SU-DHL-6 (cell line): ENCODE data around the gene GPD2.
"Not testable (repeated sequence)": the region's sequence is repeated elsewhere in the genome, so short reads cannot be mapped to it uniquely, and the experiment has no call there.

Experiments
- CTCF ChIP-seq: fragments of 200-600 bp; sonication (generic); IDR thresholded peaks from one replicate; pipeline ENCODE4 v1.5.1; 2017; ENCODE audit warnings: antibody characterized with exemption, mild to moderate bottlenecking, low read length, moderate library complexity; ENCODE audit not compliant: insufficient read depth, poor library complexity, severe bottlenecking
- EZH2phosphoT487 ChIP-seq: fragments of 200-600 bp; sonication (generic), shearing (Covaris generic); conservative IDR thresholded peaks from 2 replicates; pipeline ENCODE4 v1.6.1; 2018; ENCODE audit warnings: mild to moderate bottlenecking, antibody characterized with exemption, low read length, moderate library complexity, mixed read lengths

- not testable (repeated sequence) for TF ChIP-seq CTCF, EZH2phosphoT487
Observed at GRCh38 chr2:156528583-156528982, 92.4 kb downstream of the GPD2 start.
